GM19025 (cell line): ENCODE data around the gene TMX4.
"Not testable (repeated sequence)": the region's sequence is repeated elsewhere in the genome, so short reads cannot be mapped to it uniquely, and the experiment has no call there.

Source experiments
- ATAC-seq: cut with Tn5 transposase; IDR thresholded peaks from one replicate; pipeline ENCODE4 v1.9.1; 2021; ENCODE audit warnings: mild to moderate bottlenecking, low read depth, moderate library complexity; ENCODE audit not compliant: unreplicated experiment

Gene TMX4, protein sequence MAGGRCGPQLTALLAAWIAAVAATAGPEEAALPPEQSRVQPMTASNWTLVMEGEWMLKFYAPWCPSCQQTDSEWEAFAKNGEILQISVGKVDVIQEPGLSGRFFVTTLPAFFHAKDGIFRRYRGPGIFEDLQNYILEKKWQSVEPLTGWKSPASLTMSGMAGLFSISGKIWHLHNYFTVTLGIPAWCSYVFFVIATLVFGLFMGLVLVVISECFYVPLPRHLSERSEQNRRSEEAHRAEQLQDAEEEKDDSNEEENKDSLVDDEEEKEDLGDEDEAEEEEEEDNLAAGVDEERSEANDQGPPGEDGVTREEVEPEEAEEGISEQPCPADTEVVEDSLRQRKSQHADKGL

DNA sequence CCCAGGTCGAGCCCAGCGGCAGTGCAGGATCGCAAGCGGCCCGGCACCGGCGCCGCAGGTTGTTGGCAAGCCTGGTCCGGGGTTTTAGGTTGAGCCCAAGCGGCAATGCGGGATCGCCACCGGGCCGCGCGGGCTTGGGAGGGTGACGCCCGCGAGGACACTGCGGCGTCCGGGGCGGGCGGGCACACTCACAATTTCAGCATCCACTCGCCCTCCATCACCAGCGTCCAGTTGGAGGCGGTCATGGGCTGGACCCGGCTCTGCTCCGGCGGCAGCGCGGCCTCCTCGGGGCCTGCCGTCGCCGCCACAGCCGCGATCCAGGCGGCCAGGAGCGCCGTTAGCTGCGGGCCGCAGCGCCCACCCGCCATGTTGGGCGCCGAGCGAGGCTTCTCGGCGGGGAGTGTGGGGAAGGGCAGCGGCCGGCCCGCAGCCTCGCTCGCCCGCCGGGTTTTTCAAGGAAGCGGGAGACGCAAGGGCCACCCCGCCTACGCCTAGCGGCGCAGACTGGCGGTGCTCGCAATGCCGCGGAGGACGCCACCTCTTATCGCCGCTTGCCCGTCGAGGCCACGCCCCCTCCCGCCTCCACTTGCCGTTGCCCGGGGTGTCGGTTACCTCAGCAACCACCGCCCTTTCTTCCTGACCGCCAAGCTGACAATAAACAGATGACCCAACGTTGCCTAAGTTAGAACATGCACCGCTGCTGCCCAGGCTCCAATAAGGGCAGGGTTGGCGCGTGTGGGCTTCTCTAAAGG is at the start of gene TMX4:
Gene TMX4 (minus strand): TSS at position 516 of the 752 bp plus-strand sequence. CDS start 148 bp downstream, at position 368.
- peak; percentile 86 for ATAC-seq

DNA sequence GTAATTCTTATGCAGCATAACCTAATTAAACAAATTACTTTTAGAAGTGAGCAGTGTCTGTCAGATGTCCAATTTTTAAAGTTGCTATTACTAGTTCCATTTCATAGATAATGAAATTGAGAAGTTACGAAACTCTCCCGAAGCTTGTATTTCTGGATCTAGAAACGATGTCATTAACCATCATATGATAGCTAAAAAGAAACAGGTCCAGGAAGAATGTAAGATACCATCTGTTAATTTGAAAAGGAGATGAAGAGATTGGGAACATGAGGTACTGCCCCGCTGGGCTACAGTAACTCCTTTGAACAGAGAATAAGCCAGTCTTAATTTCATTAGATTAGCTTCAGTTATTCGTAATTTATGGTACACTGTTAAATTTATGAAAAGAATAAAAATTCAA is 47.5 kb upstream of the TMX4 start:
- ATAC-seq = no peak

DNA sequence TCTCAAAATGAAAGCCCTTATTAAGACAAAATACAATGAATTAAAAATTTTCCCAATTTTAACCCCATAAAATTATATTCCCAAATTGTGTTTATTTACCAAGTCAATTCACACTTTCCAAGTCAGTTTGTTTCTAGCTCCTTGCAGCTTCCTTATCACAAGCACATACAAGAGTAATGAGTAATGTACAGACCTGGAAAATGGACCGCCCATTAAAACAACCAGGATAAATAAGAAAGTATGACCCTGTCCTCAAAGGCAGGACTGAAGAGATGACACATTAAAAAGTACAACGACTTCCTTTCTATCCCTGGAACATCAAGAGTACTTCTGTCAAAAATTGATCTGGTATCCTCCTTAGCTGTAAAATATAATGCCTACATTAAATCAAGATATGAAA is 47.1 kb upstream of the TMX4 start:
- no peak for ATAC-seq

DNA sequence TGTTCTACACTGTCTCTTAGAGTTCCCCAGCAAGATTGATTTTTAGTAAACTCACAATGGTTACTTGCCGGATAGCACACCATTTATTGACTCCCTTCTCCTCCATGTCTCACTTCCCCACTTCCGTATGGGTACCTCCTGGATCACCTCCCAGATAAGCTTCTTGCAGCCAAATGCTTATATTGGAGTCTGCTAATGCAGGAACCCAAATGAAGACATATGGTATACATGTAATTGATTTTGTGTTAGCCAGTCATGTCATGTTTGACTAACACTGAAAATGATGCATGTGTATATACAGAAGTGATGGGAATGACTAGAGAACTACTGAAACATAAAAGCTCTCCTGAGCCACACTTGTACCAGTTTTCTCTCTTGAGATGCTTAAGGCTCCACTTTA is 46.1 kb upstream of the TMX4 start:
- ATAC-seq = no peak

DNA sequence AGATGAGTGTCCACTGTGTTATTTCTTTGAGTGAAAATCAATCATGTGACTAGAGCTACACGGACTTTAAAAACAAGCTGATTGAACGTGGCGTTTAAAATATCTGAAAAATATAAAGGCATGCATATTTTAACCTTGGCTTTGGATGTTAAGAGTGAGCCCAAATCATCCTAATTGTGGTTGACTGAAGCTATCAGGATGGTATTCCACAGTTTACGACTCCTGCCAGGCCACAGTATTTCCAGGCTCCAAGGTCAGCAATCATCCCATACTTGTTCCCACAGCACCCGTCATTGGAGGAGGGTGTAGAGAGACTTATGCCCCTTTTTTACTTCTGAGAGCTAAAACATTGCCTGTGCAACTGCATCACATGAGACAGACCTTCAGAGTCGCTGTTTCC is 43.2 kb upstream of the TMX4 start:
- no peak for ATAC-seq

DNA sequence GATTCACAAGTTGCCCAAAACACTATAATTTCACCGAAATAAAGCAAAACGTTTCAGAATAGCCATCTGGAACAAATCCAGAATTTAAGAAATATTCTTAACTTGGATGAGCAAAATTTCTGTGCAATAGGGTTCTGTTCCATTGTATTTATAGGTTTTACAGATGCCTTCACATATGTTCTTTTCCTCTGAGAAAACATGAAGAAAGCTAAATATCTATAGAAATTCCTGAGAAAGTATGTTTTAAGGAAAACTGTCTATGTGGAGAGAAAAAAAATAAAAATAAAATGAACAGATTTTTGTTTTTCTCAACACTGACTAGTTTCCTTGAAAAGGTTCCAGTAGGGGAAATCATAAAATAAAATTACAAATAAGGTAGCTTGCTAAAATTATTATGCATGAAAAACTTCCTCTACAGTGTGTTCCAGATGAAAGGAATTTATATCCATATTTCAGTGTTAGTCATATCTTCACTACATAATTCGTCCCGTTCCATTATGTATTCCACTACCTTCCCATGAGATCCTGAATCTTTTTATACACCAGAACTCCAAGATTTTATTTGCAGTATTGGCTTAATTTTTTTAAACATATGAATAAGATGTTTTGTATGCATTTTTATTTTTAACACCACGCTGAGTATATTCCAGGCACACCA is 42.4 kb upstream of the TMX4 start:
- ATAC-seq = no peak

DNA sequence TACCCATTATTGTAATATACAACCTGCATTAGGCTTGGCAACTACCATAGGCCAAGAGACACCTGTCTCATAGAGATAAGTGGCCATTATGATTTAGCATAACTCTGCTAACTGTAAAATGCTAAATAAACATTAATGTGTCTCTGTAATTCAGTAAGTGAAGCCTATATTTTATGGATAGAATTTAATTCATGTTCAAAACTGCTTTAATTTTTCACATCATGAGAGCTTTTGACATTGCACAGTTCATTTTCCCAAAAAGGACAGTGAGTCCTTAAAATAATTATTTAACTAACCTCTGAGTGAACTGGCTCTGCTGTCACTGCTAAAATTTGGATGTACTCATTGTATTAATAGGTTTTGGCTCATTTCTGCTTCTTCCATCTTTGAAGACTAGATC is 41.4 kb upstream of the TMX4 start:
- ATAC-seq = no peak

DNA sequence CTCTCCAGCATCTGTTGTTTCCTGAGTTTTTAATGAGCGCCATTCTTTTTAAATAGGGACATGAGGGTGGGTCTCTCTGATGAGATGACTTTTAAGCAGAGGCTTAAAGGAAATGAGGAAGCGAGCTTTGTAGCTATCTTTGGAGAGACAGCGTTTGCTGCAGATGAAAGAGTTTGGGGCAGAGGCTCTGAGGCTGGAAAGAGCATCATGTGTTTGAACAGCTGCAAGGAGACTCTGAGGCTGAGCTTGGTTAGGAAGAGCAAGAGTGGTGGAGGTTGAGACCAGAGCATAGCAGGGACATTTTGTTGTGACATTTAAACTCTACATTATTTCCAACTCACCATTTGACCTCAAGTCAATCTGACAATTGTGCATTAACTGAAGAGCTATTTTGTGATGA is 38.3 kb upstream of the TMX4 start:
- no peak for ATAC-seq

DNA sequence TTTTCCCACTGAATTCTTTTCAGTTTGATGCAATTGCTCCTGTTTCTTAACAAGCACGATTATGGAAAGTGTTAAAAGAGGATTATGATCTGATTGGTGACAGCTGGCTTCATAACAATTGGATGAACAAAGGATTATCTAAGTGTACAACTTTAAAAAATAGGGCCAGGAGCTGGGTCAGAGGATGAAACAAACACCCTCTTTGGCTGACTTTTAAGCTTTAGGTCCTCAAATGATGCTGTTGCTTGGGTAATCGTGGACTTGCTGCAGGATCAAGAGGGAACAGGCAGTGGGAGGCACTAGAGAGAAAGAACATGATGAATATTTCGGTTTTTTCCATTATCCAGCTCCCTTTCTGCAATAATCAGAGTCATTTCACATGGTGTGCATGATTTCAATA is 35.5 kb upstream of the TMX4 start:
- ATAC-seq = no peak

DNA sequence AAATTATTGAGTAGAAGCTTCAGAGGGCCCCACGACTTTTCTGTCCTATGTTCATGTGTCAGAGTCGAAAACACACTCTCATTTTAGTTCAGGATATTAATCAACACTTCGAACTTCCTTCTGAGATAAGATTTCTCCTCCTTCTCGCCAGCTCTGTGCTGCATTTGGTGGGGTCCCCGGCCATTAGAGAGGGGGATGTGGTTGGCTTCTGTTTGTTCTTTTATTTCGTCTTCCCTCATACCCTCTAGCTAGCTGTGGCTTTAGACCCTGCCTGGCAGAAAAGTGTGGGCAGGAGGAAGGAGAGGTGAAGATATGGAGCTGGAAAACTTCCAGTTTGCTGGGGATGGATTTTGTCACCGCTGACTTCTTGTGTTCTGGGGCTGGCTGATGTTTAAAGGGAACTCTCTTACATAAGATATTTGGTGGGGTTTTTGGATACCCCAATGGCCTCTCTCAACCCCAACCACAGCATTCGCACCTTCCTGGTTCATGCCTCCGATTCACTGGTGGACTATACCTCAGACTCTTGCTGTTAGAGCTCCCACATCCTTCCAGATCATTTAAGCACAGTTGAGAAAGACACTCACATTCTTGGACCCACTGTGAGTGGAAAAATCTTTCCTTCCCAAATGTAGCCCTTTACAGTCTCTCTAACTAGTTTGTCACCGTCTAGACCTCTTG is 30.7 kb upstream of the TMX4 start:
- ATAC-seq = no peak

DNA sequence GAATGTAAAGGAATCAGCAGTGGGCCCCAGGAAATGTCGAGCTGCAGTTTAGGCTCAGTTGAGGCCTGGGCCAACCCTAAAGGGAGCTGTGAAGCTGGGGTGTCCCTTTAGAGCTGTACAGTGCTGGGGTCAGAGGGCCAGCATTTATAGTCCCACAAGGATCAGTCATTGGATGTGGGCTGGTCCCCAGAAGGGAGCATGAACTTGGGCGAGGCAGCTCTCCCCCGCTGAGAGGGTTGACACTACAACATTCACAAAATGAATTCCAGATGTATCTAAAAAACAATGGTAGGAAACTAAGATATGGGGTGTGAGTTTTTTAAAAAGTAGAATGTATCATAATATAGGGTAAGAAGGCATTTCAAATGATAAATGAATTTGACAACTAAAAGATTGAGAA is 29.7 kb upstream of the TMX4 start:
- ATAC-seq = no peak

DNA sequence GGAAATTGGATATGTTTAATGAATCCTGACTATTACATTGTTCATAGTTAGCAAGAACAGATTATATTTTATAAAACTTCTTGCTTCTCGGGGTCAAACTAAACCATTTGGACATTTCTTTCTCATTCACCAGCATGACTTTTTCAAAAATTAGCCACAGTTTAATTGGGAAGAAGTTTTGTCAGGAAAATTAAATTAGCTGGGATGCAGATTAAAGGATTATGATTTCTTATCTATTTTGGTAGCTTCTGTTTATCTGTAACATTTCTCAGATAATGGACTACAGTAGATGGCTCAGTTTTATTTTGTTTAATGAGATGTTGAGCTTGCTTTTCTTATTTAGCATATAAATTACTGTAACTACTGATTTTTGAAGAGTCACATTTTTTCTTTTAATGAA is 26.4 kb upstream of the TMX4 start:
- ATAC-seq = no peak

DNA sequence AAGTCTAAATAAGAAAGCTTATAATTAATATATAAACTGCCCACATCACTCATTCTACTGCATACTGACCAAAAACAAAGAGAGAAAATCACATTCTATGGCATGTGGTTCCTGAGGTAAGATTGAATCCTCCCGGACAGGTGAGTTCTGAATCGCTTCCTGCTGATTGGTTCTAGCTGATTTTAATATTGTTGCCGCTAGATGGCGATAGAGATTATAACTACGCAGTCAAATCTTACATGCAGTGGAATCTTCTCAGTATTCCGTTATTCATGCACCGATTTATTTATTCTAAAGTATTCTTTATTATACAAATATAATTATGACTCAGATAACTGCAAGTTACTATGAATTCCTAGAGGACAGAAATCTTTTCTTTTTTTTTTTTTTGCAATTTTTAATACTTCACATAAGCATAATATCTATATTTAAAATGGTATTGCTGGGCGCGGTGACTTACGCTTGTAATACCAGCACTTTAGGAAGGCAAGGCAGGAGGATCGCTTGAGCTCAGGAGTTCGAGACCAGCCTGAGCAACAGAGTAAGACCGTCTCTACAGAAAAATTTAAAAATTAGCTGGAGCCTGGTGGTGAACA is 24.2 kb upstream of the TMX4 start:
- ATAC-seq = peak; percentile 74

DNA sequence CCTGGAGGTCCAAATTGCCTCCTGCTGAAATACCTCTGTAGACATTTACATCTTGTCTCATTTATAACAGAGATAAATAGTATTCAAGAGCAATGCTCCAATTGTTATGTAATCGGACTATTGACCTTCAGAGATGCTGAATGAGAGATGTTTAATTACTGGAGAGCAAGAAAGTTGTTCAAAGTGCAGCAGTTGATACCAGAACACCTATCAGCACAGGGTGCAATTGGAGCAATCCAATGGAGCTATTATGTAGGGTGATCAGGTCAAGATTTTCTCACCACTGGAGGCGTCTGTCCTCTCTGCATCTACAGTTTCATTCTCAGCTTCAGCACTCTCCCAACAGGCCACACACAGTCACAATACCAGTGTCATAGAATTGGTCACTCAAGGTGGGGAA is 19.5 kb upstream of the TMX4 start:
- no peak for ATAC-seq

DNA sequence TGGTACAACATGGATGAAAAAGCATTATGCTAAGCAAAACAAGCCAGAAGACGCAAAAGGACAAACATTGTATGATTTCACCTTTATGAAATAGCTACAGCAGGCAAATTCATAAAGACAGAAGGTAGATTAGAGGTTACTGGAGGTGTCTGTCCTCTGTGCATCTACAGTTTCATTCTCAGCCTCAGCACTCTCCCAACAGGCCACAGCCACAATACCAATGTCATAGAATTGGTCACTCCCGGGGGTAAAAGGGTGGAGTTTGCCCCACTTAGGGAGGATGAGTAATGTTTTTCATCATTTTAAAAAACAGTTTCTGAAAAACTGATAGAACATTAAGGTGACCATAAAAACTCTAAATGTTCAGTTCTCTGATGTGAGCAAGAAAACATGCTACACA is 17.2 kb upstream of the TMX4 start:
- ATAC-seq = no peak

DNA sequence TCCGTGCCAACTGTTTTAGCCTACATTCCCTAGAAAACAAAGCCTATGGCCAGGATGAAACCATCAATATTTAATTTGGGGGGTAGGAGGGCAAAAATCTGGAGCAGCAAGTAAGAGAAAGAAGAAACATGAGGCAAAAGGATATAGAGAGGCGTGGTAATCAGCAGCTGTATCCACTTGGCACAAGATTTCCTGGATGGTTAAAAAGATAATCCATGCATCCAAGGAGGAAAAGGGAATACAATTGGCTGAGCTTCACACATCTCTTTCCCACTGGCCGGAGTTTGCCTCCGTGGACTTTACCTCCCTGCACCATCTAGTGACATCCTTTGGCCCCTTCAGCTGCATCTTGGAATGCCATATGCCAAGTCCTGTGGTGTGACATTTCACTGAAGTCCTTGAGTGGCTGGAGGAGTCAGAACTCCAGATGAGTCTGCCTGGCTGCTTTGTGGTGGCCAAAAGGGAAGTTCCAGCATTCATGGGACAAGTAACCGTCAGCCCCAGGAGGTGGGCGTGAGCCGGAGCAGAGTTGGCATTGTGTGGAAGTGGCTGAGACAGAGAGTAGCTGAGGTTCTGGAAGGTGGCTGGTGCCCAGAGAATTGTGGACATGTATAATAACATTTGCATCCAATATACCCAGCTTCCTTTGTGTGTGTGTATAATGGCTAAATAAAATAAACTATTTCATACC is 13.7 kb upstream of the TMX4 start:
- no peak for ATAC-seq

DNA sequence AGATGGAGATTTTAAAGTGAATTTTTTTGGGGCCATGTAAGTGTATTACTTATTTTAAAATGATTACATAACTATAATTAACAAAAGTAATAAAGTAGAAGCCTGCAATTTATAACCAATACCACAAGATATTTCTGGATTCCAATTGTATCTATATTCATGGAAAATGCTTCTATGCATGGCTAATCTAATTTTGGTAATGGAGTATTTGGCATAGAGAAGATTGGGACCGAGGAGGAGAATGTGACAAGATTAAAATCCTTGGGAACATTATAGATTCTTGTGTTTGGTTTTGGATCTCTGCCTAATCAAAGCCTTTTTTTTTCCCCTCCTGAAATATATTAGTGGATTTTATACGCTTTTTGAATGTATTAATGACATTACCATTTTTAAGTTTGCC is 12.9 kb upstream of the TMX4 start:
- no peak for ATAC-seq

DNA sequence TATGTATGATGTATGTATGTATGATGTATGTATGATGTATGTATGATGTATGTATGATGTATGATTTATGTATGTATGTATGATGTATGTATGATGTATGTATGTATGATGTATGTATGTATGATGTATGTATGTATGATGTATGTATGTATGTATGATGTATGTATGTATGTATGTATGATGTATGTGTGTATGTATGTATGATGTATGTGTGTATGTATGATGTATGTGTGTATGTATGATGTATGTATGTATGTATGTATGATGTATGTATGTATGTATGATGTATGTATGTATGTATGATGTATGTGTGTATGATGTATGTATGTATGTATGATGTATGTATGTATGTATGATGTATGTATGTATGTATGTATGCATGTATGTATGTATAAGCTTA is 12.0 kb upstream of the TMX4 start:
- ATAC-seq = not testable (repeated sequence)

DNA sequence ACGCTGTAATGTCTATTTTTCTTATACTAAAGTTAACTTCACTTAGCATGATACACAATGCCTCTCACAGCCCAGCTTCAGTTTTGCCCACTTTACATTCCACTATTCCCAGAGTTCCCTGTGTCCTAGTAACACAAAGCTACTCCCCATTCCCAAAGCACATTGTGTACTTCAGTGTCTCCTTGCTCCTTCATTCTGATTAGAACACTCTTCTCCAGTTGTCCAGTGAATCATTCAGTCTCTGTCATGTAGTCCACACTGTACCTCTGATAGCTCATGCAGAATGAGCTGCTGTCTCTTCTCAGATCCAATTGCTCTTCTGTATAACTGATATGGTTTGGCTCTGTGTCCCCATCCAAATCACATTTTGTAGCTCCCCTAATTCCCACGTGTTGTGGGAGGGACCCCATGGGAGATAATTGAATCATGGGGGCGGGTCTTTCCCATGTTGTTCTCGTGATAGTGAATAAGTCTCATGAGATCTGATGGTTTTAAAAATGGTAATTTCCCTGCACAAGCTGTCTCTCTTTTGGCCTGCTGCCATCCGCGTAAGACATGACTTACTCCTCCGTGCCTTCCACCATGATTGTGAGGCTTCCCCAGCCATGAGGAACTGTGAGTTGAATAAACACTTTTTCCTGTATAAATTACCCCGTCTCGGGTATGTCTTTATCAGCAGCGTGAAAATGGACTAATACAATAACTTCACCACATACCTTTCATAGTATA is 2.1 kb upstream of the TMX4 start:
- ATAC-seq = no peak
